ENCODE results near the gene UBE4B. TPM values are rescaled to one million over a fixed set of nuclear protein-coding genes. Genes with fewer than 3 reads are reported as not detected.

The UBE4B gene
- total and polyA plus RNA-seq, 2 experiments from 2014 or later = 28.4 to 115 TPM

DNA sequence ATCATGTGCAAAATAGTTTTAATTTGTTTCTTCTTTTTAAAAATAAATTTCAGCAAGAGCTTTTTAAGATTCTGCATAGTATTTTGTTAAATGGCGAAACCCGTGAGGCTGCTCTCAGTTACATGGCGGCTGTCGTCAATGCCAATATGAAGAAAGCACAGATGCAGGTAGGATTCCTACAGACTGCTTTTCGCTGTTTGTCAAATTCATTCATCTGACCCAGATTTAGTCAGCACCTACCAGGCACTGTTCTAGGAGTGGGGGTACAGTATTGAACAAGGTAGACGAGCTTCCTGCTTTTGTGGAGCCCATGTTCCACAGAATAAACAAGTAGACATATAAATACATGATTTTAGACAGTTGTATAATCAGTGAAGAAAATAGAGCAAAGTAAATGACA lies 99.6 kb downstream of the UBE4B start (continued):
- TF ChIP-seq, protein P1, sequence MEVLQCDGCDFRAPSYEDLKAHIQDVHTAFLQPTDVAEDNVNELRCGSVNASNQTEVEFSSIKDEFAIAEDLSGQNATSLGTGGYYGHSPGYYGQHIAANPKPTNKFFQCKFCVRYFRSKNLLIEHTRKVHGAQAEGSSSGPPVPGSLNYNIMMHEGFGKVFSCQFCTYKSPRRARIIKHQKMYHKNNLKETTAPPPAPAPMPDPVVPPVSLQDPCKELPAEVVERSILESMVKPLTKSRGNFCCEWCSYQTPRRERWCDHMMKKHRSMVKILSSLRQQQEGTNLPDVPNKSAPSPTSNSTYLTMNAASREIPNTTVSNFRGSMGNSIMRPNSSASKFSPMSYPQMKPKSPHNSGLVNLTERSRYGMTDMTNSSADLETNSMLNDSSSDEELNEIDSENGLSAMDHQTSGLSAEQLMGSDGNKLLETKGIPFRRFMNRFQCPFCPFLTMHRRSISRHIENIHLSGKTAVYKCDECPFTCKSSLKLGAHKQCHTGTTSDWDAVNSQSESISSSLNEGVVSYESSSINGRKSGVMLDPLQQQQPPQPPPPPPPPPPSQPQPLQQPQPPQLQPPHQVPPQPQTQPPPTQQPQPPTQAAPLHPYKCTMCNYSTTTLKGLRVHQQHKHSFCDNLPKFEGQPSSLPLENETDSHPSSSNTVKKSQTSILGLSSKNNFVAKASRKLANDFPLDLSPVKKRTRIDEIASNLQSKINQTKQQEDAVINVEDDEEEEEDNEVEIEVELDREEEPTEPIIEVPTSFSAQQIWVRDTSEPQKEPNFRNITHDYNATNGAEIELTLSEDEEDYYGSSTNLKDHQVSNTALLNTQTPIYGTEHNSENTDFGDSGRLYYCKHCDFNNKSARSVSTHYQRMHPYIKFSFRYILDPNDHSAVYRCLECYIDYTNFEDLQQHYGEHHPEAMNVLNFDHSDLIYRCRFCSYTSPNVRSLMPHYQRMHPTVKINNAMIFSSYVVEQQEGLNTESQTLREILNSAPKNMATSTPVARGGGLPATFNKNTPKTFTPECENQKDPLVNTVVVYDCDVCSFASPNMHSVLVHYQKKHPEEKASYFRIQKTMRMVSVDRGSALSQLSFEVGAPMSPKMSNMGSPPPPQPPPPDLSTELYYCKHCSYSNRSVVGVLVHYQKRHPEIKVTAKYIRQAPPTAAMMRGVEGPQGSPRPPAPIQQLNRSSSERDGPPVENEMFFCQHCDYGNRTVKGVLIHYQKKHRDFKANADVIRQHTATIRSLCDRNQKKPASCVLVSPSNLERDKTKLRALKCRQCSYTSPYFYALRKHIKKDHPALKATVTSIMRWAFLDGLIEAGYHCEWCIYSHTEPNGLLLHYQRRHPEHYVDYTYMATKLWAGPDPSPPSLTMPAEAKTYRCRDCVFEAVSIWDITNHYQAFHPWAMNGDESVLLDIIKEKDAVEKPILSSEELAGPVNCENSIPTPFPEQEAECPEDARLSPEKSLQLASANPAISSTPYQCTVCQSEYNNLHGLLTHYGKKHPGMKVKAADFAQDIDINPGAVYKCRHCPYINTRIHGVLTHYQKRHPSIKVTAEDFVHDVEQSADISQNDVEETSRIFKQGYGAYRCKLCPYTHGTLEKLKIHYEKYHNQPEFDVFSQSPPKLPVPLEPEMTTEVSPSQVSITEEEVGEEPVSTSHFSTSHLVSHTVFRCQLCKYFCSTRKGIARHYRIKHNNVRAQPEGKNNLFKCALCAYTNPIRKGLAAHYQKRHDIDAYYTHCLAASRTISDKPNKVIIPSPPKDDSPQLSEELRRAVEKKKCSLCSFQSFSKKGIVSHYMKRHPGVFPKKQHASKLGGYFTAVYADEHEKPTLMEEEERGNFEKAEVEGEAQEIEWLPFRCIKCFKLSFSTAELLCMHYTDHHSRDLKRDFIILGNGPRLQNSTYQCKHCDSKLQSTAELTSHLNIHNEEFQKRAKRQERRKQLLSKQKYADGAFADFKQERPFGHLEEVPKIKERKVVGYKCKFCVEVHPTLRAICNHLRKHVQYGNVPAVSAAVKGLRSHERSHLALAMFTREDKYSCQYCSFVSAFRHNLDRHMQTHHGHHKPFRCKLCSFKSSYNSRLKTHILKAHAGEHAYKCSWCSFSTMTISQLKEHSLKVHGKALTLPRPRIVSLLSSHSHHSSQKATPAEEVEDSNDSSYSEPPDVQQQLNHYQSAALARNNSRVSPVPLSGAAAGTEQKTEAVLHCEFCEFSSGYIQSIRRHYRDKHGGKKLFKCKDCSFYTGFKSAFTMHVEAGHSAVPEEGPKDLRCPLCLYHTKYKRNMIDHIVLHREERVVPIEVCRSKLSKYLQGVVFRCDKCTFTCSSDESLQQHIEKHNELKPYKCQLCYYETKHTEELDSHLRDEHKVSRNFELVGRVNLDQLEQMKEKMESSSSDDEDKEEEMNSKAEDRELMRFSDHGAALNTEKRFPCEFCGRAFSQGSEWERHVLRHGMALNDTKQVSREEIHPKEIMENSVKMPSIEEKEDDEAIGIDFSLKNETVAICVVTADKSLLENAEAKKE (CRISPR knock-in tag; IDR thresholded peaks at IDR 0.05) = no peak

DNA sequence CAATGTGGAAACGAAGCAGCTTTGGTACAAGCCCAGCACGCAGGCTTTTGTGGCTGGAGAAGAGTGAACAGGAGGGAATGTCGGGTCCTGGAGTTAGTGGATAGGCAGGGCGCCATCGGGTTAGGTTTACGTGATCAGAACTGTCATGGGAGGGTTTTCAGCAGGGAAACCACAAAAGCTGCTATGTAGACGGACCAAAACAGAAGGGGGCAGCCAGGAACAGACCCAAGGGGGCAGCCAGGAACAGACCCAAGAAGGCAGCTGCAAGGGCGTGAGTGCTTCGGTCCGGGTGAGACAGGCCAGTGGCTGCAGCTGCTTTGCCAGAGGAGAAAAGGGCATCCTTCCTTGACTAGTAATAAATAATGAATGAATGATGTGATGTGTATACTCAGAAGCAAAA lies 100.1 kb downstream of the UBE4B start:
- H3K4me3 ChIP-seq = no peak overlapping the region
- no peak overlapping the region for H2AFZ ChIP-seq
- no peaks in the 10 kb centered on the region for H3K27me3 ChIP-seq (ENCODE audit: insufficient read depth)
- ATAC-seq (no peak), DNase-seq (ENCODE audit: low spot score) (no peak)
- H3K4me3 Mint-ChIP-seq = no peak overlapping the region
- H3F3A ChIP-seq (replicated peaks; ENCODE audit: low read depth) = no peaks in the 10 kb centered on the region
- H3K27me3 Mint-ChIP-seq (ENCODE audit: insufficient read depth, low read depth, poor library complexity) = peaks cover 2% of the 10 kb centered on the region
- no peak overlapping the region for H3K4me2 ChIP-seq
- H3K79me2 ChIP-seq (replicated peaks; ENCODE audit: insufficient read depth) = no peaks in the 10 kb centered on the region
- no peak overlapping the region for H3K27ac Mint-ChIP-seq
- peaks cover 48% of the 10 kb centered on the region for H3K36me3 Mint-ChIP-seq (ENCODE audit: low read depth)
- H4K20me1 ChIP-seq (replicated peaks; ENCODE audit: insufficient read depth) = no peaks in the 10 kb centered on the region
- peaks cover 31% of the 10 kb centered on the region for H3K36me3 ChIP-seq (ENCODE audit: insufficient read depth)
- H3K9me2 ChIP-seq (ENCODE audit: insufficient read depth) = no peaks in the 10 kb centered on the region
- H3K27ac ChIP-seq (ENCODE audit: low read depth) = no peak overlapping the region
- H3K4me1 Mint-ChIP-seq = no peaks in the 10 kb centered on the region
- no peaks in the 10 kb centered on the region for H3K9me3 Mint-ChIP-seq
- no peaks in the 10 kb centered on the region for H3K4me1 ChIP-seq (ENCODE audit: insufficient read depth)
- TF ChIP-seq, protein P2, sequence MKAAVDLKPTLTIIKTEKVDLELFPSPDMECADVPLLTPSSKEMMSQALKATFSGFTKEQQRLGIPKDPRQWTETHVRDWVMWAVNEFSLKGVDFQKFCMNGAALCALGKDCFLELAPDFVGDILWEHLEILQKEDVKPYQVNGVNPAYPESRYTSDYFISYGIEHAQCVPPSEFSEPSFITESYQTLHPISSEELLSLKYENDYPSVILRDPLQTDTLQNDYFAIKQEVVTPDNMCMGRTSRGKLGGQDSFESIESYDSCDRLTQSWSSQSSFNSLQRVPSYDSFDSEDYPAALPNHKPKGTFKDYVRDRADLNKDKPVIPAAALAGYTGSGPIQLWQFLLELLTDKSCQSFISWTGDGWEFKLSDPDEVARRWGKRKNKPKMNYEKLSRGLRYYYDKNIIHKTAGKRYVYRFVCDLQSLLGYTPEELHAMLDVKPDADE (IDR thresholded peaks at IDR 0.05) = no peak
- TF ChIP-seq CREB1 (CRISPR knock-in tag; IDR thresholded peaks at IDR 0.05; ENCODE audit: low read depth) (no peak), STAT1 (IDR thresholded peaks at IDR 0.05; ENCODE audit: unreplicated experiment) (no peak), EZH2 (IDR thresholded peaks at IDR 0.05; ENCODE audit: low read depth, unreplicated experiment) (no peak), ZNF331 (CRISPR knock-in tag; IDR thresholded peaks at IDR 0.05; ENCODE audit: low read depth) (no peak), EZH2phosphoT487 (IDR thresholded peaks at IDR 0.05; ENCODE audit: unreplicated experiment) (no peak), POLR2AphosphoS5 (IDR thresholded peaks at IDR 0.05; ENCODE audit: low read depth) (no peak), JUNB (IDR thresholded peaks at IDR 0.05; ENCODE audit: unreplicated experiment) (no peak), NANOG (IDR thresholded peaks at IDR 0.05; ENCODE audit: borderline replicate concordance) (no peak)
- TF ChIP-seq, protein P3, sequence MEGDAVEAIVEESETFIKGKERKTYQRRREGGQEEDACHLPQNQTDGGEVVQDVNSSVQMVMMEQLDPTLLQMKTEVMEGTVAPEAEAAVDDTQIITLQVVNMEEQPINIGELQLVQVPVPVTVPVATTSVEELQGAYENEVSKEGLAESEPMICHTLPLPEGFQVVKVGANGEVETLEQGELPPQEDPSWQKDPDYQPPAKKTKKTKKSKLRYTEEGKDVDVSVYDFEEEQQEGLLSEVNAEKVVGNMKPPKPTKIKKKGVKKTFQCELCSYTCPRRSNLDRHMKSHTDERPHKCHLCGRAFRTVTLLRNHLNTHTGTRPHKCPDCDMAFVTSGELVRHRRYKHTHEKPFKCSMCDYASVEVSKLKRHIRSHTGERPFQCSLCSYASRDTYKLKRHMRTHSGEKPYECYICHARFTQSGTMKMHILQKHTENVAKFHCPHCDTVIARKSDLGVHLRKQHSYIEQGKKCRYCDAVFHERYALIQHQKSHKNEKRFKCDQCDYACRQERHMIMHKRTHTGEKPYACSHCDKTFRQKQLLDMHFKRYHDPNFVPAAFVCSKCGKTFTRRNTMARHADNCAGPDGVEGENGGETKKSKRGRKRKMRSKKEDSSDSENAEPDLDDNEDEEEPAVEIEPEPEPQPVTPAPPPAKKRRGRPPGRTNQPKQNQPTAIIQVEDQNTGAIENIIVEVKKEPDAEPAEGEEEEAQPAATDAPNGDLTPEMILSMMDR (conservative IDR thresholded peaks at IDR 0.05; ENCODE audit: low read depth in 2 of 2) = no peak
- TF ChIP-seq, protein P4, sequence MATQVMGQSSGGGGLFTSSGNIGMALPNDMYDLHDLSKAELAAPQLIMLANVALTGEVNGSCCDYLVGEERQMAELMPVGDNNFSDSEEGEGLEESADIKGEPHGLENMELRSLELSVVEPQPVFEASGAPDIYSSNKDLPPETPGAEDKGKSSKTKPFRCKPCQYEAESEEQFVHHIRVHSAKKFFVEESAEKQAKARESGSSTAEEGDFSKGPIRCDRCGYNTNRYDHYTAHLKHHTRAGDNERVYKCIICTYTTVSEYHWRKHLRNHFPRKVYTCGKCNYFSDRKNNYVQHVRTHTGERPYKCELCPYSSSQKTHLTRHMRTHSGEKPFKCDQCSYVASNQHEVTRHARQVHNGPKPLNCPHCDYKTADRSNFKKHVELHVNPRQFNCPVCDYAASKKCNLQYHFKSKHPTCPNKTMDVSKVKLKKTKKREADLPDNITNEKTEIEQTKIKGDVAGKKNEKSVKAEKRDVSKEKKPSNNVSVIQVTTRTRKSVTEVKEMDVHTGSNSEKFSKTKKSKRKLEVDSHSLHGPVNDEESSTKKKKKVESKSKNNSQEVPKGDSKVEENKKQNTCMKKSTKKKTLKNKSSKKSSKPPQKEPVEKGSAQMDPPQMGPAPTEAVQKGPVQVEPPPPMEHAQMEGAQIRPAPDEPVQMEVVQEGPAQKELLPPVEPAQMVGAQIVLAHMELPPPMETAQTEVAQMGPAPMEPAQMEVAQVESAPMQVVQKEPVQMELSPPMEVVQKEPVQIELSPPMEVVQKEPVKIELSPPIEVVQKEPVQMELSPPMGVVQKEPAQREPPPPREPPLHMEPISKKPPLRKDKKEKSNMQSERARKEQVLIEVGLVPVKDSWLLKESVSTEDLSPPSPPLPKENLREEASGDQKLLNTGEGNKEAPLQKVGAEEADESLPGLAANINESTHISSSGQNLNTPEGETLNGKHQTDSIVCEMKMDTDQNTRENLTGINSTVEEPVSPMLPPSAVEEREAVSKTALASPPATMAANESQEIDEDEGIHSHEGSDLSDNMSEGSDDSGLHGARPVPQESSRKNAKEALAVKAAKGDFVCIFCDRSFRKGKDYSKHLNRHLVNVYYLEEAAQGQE (IDR thresholded peaks at IDR 0.05; ENCODE audit: unreplicated experiment) = no peak

Measured in GM23338 (cell line).